ACC112 (cell line): Measurements from ENCODE around the gene C8A.

ENCODE experiments used
- H2AFZ ChIP-seq: fragments of 200-600 bp; sonication (generic); one replicate; pipeline ENCODE4 v1.6.0; 2017; ENCODE audit warnings: antibody characterized with exemption, low read length; ENCODE audit not compliant: unreplicated experiment
- H3K27ac ChIP-seq: fragments of 200-600 bp; sonication (generic); 2 replicates; pipeline ENCODE4 v1.5.1; 2014; ENCODE audit warnings: low read depth, mild to moderate bottlenecking, antibody characterized with exemption, low read length, moderate library complexity
- H3K27me3 ChIP-seq: fragments of 200-600 bp; sonication (generic); 2 replicates; pipeline ENCODE4 v1.6.1; 2014; ENCODE audit warnings: mild to moderate bottlenecking, antibody characterized with exemption, low read length, moderate library complexity, mixed read lengths; ENCODE audit not compliant: insufficient read depth
- H3K36me3 ChIP-seq: fragments of 200-600 bp; sonication (generic); 2 replicates; pipeline ENCODE4 v1.6.1; 2016; ENCODE audit warnings: mild to moderate bottlenecking, antibody characterized with exemption, low read length, moderate library complexity, mixed read lengths; ENCODE audit not compliant: insufficient read depth
- H3K4me1 ChIP-seq: fragments of 200-600 bp; sonication (generic); one replicate; pipeline ENCODE4 v1.6.1; 2016; ENCODE audit warnings: low read length, mixed read lengths; ENCODE audit not compliant: insufficient read depth, unreplicated experiment, control insufficient read depth
- H3K4me3 ChIP-seq: fragments of 200-600 bp; sonication (generic); 2 replicates; pipeline ENCODE4 v1.5.1; 2014; ENCODE audit warnings: mild to moderate bottlenecking, low read depth, low read length
- H3K79me2 ChIP-seq: fragments of 200-600 bp; sonication (generic); one replicate; pipeline ENCODE4 v1.6.0; 2016; ENCODE audit warnings: low read length; ENCODE audit not compliant: control insufficient read depth, unreplicated experiment, insufficient read depth

Gene C8A

DNA sequence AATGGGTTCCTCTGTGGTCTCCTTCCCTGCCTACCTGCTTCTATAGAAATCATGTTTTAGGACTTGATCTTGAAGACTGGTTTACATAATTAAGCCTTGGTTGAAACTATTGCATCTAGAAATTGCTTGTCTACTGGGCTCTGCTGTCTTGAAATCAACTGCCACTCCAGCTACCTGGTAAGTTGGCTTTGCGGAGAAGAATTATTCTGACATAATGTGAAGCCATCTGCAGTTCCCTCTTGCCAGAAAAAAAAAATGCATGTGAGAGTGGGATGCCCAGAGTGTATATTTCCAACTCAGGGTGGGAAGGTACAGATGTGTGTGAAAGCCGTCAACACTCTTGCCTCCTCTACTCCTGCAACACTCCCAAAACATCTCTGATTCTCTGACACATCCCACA, 84.0 kb downstream of the C8A start:
- Histone ChIP-seq H3K27ac (no peak overlapping the region), H3K4me3 (no peak overlapping the region), H3K4me1 (no peaks in the 10 kb centered on the region), H3K36me3 (no peaks in the 10 kb centered on the region), H2AFZ (no peak overlapping the region), H3K27me3 (no peaks in the 10 kb centered on the region), H3K79me2 (no peaks in the 10 kb centered on the region)

DNA sequence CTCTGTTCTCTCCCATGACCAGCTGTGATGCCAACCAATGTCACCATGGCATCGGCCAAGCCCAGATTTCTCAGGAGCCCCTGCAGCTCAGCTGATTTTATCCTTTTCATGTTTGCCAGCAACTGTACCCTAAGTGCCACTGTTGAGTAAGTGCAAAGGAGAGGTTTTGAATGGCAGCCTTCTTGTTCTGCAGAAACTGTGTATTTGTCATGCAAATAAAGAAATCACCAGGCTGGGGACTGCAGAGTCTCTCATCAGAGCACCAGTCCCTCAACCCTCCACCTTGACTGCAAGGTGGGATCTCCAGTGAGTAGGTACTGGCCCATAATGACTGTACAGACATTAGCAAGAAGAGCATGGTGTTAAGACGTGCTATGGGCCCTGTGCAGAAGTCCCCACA, 84.6 kb downstream of the C8A start:
- Histone ChIP-seq H3K27ac (no peak overlapping the region), H3K4me1 (no peaks in the 10 kb centered on the region), H3K4me3 (no peak overlapping the region), H3K36me3 (no peaks in the 10 kb centered on the region), H2AFZ (no peak overlapping the region), H3K79me2 (no peaks in the 10 kb centered on the region), H3K27me3 (no peaks in the 10 kb centered on the region)

- Histone ChIP-seq H3K27me3 (no peaks in the 10 kb centered on the region), H3K79me2 (no peaks in the 10 kb centered on the region), H3K27ac (no peak overlapping the region), H2AFZ (no peak overlapping the region), H3K4me3 (no peak overlapping the region), H3K36me3 (no peaks in the 10 kb centered on the region), H3K4me1 (no peaks in the 10 kb centered on the region)
These were observed 85.4 kb downstream of the C8A start for GRCh38 chr1:56940039-56940438.

DNA sequence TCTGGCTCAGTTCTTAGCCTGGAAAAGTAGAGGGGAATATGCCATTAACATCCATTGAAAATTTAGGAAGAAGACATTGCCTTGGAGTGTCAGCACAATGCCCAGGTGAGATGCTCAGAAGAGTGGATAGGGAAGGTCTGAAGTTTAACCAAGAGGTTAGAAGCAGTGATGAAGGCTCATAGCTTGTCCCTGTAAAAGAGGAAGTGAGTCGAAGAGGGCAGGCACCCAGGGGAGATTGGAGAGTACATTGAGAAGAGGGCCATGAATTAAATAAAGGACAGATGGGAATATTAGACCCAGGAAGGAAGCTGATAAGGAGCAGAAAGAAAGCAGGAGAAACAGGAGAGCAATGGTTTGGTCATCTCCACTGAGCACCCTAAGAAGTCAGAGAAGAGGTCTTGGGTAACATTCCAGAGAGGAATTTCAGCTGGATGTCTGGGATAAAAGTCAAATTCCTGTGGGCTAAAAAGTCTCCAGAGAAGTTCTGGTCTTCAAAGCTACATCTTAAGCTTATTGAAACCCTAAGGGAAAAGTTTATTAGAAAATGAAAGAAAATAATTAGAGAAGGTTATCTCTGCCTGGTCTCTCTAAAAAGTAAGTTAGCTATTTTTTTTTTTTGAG, 93.9 kb downstream of the C8A start:
- H3K4me3 ChIP-seq: no peak overlapping the region
- H3K27me3 ChIP-seq: no peaks in the 10 kb centered on the region
- no peak overlapping the region for H2AFZ ChIP-seq
- H3K27ac ChIP-seq: no peak overlapping the region
- no peaks in the 10 kb centered on the region for H3K4me1 ChIP-seq
- no peaks in the 10 kb centered on the region for H3K79me2 ChIP-seq
- no peaks in the 10 kb centered on the region for H3K36me3 ChIP-seq

- no peaks in the 10 kb centered on the region for H3K36me3 ChIP-seq
These were observed 97.9 kb downstream of the C8A start for GRCh38 chr1:56952501-56952900.

GRCh38 chr1:56953386-56953785, 98.8 kb downstream of the C8A start:
- H3K79me2 ChIP-seq: no peaks in the 10 kb centered on the region
- no peak overlapping the region for H3K27ac ChIP-seq
- no peaks in the 10 kb centered on the region for H3K27me3 ChIP-seq
- no peaks in the 10 kb centered on the region for H3K36me3 ChIP-seq
- H2AFZ ChIP-seq: no peak overlapping the region
- no peak overlapping the region for H3K4me3 ChIP-seq
- no peaks in the 10 kb centered on the region for H3K4me1 ChIP-seq

More at GRCh38 chr1:56952501-56952900, 97.9 kb downstream of the C8A start:
- Histone ChIP-seq H3K79me2 (no peaks in the 10 kb centered on the region), H2AFZ (no peak overlapping the region), H3K27me3 (no peaks in the 10 kb centered on the region), H3K4me1 (no peaks in the 10 kb centered on the region), H3K27ac (no peak overlapping the region), H3K4me3 (no peak overlapping the region)

DNA sequence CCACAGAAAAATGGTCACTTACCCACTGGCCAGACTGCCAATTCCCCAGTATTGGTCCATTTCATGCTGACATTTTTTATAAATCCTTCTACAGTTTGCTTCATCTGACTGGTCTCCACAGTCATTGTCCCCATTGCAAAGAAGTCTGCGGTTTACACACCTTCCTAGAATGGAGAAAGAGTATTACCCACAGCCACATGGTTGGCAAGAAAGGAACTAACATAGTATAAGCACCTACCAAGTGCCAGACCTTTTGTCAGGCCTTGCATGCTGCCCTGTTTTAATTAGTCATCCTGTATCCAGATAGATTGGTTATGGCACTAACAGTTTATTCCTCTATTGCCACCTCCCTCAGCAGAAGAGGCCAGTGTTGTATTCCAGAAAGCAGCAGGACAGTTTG, 100.1 kb downstream of the C8A start:
- Histone ChIP-seq H3K4me1 (no peaks in the 10 kb centered on the region), H3K4me3 (no peak overlapping the region), H3K36me3 (no peaks in the 10 kb centered on the region), H2AFZ (no peak overlapping the region), H3K79me2 (no peaks in the 10 kb centered on the region), H3K27ac (no peak overlapping the region), H3K27me3 (no peaks in the 10 kb centered on the region)

DNA sequence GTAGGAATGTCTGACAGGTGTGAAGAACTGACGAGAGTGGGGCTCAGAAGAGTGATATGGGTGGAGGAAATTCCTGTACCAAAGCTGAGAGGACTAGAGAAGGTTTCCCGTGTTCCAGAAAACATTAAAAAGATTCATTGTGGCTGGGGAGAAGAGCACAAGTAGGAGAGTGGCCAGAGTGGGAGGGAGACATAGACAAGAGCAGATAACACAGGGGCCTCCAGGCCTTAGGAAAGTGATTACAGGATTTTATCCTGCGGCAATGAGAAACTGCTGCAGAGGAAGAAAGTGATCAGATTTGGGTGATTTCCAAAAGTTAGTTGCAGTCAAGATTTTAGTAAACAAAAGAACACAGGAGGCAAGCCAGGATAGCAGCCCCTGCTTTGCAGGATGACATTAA, 103.3 kb downstream of the C8A start:
- Histone ChIP-seq H3K27ac (no peak overlapping the region), H3K4me3 (no peak overlapping the region), H3K27me3 (no peaks in the 10 kb centered on the region), H3K36me3 (no peaks in the 10 kb centered on the region), H2AFZ (no peak overlapping the region), H3K4me1 (no peaks in the 10 kb centered on the region), H3K79me2 (no peaks in the 10 kb centered on the region)

- no peaks in the 10 kb centered on the region for H3K27me3 ChIP-seq
- H3K36me3 ChIP-seq: no peaks in the 10 kb centered on the region
- H2AFZ ChIP-seq: no peak overlapping the region
- H3K27ac ChIP-seq: no peak overlapping the region
- H3K4me1 ChIP-seq: no peaks in the 10 kb centered on the region
- H3K79me2 ChIP-seq: no peaks in the 10 kb centered on the region
- no peak overlapping the region for H3K4me3 ChIP-seq
These were observed 103.9 kb downstream of the C8A start for GRCh38 chr1:56958526-56958925.

DNA sequence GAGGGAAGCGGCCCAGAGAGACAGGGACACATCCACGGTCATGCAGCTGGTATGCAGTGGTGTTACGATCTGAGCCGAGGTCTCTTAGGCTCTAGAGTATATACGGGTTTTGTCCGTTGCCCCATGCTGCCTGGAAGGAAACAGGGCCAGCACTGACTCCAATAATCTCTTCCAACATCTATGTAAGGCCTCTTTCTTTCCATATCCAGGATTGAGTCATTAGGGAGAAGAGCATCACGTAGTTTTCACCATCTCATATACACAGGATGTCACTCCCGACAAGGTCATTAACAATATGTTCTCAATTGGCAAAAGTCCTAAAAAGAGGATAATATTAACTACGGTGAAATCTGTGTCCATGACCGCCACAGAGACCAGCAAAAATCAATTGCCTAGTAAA, 106.8 kb downstream of the C8A start:
- Histone ChIP-seq H3K4me1 (no peaks in the 10 kb centered on the region), H2AFZ (no peak overlapping the region), H3K27me3 (no peaks in the 10 kb centered on the region), H3K36me3 (no peaks in the 10 kb centered on the region), H3K4me3 (no peak overlapping the region), H3K79me2 (no peaks in the 10 kb centered on the region), H3K27ac (no peak overlapping the region)

GRCh38 chr1:56963667-56964066, 109.1 kb downstream of the C8A start:
- Histone ChIP-seq H3K4me1 (no peaks in the 10 kb centered on the region), H3K36me3 (no peaks in the 10 kb centered on the region), H2AFZ (no peak overlapping the region), H3K27ac (no peak overlapping the region), H3K4me3 (no peak overlapping the region), H3K27me3 (no peaks in the 10 kb centered on the region), H3K79me2 (no peaks in the 10 kb centered on the region)
